ENCODE data around the gene BNIPL. TPM values are rescaled to one million over a fixed set of nuclear protein-coding genes. Genes with fewer than 3 reads are reported as not detected.

Gene BNIPL
- total and polyA plus RNA-seq, 2 of the 13 experiments (the other 11 are each of a cell fraction or from before 2014, with no cell fraction given) = 0.40 to 1.1 TPM

DNA sequence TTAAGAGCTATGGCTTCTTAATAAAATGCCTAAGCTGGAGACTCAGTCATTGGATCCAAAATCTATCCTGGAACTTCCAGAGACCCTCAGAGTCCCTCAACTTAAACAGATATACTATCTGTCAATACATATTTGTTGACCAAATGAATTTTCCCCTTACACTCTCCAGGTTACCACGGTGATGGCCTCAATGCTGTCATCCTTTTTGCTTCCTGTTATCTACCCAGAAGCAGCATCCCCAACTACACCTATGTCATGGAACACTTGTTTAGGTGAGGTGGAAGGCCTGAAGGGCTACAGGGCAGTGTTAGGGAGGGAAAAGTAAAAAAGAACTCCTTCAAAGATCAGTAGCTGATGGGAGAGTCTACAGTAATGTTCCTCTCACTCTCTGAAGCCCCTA is 6.8 kb downstream of the BNIPL start:
- peaks cover 7% of the 10 kb centered on the region; the same call in 1 of the 2 replicates for H3K4me1 ChIP-seq (ENCODE audit: insufficient read depth, low read length)
- BruUV-seq (replicated peaks) = no TSS peak
- no peaks in the 10 kb centered on the region for H3K79me2 ChIP-seq (ENCODE audit: insufficient read depth, low read length)
- WGBS (ENCODE audit: low lambda C conversion rate) = 79% methylated on average over 1 of the region's 1 CpG
- H3K9me3 ChIP-seq (ENCODE audit: low read length) = no peaks in the 10 kb centered on the region
- no peak overlapping the region for H3K4me2 ChIP-seq (ENCODE audit: low read depth, low read length)
- ATAC-seq (no peak), DNase-seq (ENCODE audit: low spot score) (no peak), FAIRE-seq (no peak)
- H3K9ac ChIP-seq (ENCODE audit: insufficient read depth, low read depth, low read length) = no peak overlapping the region
- in situ Hi-C loops (cut with HindIII; ENCODE audit: extremely low pct_ligation_motif_present, low pct_unique_long_range_greater_than_20kb) (no loop called here), intact Hi-C loops (cut with micrococcal nuclease; ENCODE audit: unreplicated experiment) (no loop called here)
- no peak overlapping the region for H3K4me3 ChIP-seq (replicated peaks in 1 of 3; ENCODE audit: insufficient read depth in 1 of 3, low read depth in 2 of 3, low read length in 3 of 3)
- H2AFZ ChIP-seq (ENCODE audit: low read length) = no peak overlapping the region
- no peaks in the 10 kb centered on the region for H3K36me3 ChIP-seq (replicated peaks in 1 of 2; ENCODE audit: control insufficient read depth in 1 of 2, insufficient read depth in 2 of 2, low read length in 2 of 2)
- H3K27ac ChIP-seq (ENCODE audit: extremely low read length, insufficient read depth, low read length) = no peak overlapping the region
- CTCF ChIA-PET (ENCODE audit: low intra/inter-chr PET ratio, low total read pairs) = no interaction called here
- POLR2A ChIA-PET = interaction anchor here (0.6 to 1.6 kb wide), 2 partner anchors 15 to 16 kb away, joined by 3 to 6 read pairs; partner anchors contain the start of gene CDC42SE1
- no peaks in the 10 kb centered on the region for H3K27me3 ChIP-seq (ENCODE audit: control insufficient read depth in 1 of 2, insufficient read depth in 2 of 2, low read length in 2 of 2)
- H4K20me1 ChIP-seq (ENCODE audit: insufficient read depth, low read length) = no peaks in the 10 kb centered on the region
- no peak for TF ChIP-seq ZNF782 (CRISPR knock-in tag; IDR thresholded peaks at IDR 0.05; ENCODE audit: borderline replicate concordance)
- no peak for TF ChIP-seq ZNF557 (CRISPR knock-in tag; IDR thresholded peaks at IDR 0.05)
- no peak for TF ChIP-seq ZNF460 (CRISPR knock-in tag; IDR thresholded peaks at IDR 0.05; ENCODE audit: borderline replicate concordance)
- no peak for TF ChIP-seq ZNF33A (CRISPR knock-in tag; IDR thresholded peaks at IDR 0.05; ENCODE audit: borderline replicate concordance)
- TF ChIP-seq, protein P1, sequence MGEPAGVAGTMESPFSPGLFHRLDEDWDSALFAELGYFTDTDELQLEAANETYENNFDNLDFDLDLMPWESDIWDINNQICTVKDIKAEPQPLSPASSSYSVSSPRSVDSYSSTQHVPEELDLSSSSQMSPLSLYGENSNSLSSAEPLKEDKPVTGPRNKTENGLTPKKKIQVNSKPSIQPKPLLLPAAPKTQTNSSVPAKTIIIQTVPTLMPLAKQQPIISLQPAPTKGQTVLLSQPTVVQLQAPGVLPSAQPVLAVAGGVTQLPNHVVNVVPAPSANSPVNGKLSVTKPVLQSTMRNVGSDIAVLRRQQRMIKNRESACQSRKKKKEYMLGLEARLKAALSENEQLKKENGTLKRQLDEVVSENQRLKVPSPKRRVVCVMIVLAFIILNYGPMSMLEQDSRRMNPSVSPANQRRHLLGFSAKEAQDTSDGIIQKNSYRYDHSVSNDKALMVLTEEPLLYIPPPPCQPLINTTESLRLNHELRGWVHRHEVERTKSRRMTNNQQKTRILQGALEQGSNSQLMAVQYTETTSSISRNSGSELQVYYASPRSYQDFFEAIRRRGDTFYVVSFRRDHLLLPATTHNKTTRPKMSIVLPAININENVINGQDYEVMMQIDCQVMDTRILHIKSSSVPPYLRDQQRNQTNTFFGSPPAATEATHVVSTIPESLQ (CRISPR knock-in tag; conservative IDR thresholded peaks at IDR 0.05) = no peak
- TF ChIP-seq ZNF335 (CRISPR knock-in tag; IDR thresholded peaks at IDR 0.05) = no peak
- no peak for TF ChIP-seq ZNF788 (CRISPR knock-in tag; IDR thresholded peaks at IDR 0.05; ENCODE audit: borderline replicate concordance)
- TF ChIP-seq, protein P2, sequence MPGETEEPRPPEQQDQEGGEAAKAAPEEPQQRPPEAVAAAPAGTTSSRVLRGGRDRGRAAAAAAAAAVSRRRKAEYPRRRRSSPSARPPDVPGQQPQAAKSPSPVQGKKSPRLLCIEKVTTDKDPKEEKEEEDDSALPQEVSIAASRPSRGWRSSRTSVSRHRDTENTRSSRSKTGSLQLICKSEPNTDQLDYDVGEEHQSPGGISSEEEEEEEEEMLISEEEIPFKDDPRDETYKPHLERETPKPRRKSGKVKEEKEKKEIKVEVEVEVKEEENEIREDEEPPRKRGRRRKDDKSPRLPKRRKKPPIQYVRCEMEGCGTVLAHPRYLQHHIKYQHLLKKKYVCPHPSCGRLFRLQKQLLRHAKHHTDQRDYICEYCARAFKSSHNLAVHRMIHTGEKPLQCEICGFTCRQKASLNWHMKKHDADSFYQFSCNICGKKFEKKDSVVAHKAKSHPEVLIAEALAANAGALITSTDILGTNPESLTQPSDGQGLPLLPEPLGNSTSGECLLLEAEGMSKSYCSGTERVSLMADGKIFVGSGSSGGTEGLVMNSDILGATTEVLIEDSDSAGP (CRISPR knock-in tag; IDR thresholded peaks at IDR 0.05; ENCODE audit: borderline replicate concordance) = no peak
- TF ChIP-seq, protein P3, sequence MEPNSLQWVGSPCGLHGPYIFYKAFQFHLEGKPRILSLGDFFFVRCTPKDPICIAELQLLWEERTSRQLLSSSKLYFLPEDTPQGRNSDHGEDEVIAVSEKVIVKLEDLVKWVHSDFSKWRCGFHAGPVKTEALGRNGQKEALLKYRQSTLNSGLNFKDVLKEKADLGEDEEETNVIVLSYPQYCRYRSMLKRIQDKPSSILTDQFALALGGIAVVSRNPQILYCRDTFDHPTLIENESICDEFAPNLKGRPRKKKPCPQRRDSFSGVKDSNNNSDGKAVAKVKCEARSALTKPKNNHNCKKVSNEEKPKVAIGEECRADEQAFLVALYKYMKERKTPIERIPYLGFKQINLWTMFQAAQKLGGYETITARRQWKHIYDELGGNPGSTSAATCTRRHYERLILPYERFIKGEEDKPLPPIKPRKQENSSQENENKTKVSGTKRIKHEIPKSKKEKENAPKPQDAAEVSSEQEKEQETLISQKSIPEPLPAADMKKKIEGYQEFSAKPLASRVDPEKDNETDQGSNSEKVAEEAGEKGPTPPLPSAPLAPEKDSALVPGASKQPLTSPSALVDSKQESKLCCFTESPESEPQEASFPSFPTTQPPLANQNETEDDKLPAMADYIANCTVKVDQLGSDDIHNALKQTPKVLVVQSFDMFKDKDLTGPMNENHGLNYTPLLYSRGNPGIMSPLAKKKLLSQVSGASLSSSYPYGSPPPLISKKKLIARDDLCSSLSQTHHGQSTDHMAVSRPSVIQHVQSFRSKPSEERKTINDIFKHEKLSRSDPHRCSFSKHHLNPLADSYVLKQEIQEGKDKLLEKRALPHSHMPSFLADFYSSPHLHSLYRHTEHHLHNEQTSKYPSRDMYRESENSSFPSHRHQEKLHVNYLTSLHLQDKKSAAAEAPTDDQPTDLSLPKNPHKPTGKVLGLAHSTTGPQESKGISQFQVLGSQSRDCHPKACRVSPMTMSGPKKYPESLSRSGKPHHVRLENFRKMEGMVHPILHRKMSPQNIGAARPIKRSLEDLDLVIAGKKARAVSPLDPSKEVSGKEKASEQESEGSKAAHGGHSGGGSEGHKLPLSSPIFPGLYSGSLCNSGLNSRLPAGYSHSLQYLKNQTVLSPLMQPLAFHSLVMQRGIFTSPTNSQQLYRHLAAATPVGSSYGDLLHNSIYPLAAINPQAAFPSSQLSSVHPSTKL (CRISPR knock-in tag; IDR thresholded peaks at IDR 0.05) = no peak
- no peak for TF ChIP-seq TAF1 (CRISPR knock-in tag; IDR thresholded peaks at IDR 0.05)
- no peak for TF ChIP-seq GPN1 (CRISPR knock-in tag; IDR thresholded peaks at IDR 0.05; ENCODE audit: borderline replicate concordance)
- TF ChIP-seq GLI4 (CRISPR knock-in tag; IDR thresholded peaks at IDR 0.05; ENCODE audit: borderline replicate concordance) = no peak
- TF ChIP-seq ARNT (IDR thresholded peaks at IDR 0.05) = no peak
- TF ChIP-seq KLF16 (CRISPR knock-in tag; IDR thresholded peaks at IDR 0.05) = no peak
- TF ChIP-seq, protein P4, sequence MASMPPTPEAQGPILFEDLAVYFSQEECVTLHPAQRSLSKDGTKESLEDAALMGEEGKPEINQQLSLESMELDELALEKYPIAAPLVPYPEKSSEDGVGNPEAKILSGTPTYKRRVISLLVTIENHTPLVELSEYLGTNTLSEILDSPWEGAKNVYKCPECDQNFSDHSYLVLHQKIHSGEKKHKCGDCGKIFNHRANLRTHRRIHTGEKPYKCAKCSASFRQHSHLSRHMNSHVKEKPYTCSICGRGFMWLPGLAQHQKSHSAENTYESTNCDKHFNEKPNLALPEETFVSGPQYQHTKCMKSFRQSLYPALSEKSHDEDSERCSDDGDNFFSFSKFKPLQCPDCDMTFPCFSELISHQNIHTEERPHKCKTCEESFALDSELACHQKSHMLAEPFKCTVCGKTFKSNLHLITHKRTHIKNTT (CRISPR knock-in tag; IDR thresholded peaks at IDR 0.05) = no peak
- TF ChIP-seq HNF4A (CRISPR knock-in tag; IDR thresholded peaks at IDR 0.05) = no peak
